Stimulated activated CD8-positive, alpha-beta memory T cell treated with anti-CD3 and anti-CD28 coated beads, Interleukin-4, amount 100 ng/mL, for 48 hours (primary cell): Measurements from ENCODE around the gene ACTA1.
"Not testable (repeated sequence)": the region's sequence is repeated elsewhere in the genome, so short reads cannot be mapped to it uniquely, and the experiment has no call there.

Experiments
- DNase-seq: peaks from one replicate; pipeline ENCODE4 v3.0.0-alpha.2; 2020

The ACTA1 gene

DNA sequence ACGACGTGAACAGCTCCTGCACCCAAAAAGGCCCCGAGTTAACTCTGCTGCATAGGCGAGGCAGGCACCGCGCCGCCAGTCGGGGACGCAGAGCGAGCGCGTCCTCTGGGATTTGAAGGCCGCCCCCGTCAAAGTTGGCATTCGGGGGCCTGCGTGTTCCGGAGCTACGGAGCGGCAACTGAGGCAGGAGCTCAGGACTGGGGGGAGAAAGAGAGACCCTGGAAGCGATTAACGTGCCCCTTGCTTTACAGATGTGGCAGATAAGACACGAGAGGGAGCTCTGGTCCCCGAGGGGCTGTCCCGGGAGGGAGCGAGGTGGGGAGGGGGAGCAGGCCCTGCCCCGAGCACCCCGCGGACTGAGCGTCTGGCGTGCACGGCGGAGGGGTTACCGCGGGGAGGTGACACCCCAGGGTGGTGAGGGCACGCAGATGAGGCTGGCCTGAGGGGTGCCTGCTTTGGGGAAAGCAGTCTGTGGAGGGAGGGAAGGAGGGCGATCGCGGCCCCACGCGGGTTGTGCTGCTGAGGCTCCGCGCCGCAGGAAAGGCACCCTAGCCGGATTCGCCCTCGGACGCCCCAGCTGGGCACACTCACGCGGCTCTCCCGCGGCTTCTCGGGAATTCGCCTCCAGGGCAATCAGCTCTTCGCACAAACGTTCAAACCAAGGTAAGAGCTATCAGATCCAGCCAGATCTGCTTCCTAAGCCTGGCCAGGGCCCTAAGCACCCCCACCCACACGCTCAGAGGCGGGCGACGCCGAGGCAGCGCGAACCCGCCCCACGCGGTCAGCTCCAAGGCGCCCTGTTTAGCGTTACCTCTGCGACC lies 26.5 kb downstream of the ACTA1 start:
- DNase-seq: no peak

DNA sequence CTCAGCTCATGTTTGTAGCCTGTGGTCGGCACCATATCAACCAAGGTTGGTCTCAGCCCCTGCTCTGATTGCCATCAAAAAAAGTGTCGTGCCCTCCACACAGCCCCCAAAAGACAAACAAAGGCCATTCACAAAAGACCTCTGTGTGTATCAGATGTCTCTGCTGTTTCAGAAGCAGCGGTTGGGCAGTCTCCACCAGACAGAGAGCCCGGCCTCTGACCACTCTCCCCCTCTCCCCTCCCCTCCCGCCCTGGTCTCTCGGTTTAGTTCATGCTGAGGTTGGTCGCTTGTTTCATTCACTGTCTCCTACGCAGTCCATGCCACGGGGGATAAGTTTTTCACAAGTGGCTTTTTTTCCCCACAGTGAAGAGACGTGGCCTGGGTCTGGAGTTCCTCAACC lies 27.1 kb downstream of the ACTA1 start:
- no peak for DNase-seq

DNA sequence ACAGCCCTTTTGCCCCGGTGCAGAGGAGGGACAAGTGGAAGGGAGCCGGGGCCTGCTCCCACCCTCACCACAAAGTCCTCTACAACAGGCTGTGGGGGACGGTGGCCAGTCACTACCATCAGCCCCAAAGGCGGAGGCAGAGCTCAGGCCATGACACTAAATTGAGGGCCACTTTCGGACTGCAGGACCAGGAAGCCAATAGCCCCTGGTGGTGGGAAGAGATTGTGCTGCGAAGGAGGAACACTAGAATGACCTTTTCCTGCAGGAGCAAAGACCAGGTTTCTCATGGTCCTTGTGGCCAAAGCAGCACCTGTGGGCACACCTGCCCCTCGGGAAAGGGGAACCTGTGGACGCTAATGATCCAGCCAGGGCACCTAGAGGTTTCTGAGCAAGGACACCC lies 30.3 kb downstream of the ACTA1 start:
- no peak for DNase-seq

DNA sequence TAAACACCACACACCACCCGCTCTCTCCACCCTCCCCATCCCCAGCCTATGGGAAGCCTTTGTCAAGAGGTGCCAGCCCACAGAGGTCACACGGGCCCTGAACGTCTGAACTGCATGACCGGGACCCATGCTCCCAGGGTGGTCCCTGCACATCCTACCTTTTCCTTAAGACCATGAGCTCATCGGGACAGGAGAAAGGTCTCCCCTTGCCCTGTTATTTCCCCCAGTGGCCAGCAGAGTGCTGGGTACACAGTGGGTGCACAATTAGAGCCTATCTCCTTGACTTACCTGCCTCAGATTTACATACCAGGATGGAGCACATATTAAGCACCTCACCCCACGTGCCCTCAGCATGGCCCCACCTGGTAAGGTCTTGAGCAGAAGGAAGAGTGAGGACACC lies 30.9 kb downstream of the ACTA1 start:
- DNase-seq: no peak

DNA sequence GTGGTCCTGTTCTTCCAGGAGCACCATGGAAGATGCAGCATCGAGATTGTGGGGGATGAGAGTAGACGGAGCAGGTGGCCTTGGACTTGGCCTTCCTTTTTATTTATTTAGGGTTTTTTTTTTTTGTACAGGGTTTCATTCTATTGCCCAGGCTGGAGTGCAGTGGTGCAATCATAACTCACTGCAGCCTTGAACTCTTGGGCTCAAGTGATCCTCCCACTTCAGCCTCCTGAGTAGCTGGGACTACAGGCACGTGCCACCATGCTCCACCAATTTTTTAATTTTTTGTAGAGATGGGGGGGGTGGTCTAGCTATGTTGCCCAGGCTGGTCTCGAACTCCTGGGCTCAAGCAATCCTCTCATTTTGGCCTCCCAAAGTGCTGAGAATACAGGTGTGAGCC lies 31.6 kb downstream of the ACTA1 start:
- DNase-seq: not testable (repeated sequence)

DNA sequence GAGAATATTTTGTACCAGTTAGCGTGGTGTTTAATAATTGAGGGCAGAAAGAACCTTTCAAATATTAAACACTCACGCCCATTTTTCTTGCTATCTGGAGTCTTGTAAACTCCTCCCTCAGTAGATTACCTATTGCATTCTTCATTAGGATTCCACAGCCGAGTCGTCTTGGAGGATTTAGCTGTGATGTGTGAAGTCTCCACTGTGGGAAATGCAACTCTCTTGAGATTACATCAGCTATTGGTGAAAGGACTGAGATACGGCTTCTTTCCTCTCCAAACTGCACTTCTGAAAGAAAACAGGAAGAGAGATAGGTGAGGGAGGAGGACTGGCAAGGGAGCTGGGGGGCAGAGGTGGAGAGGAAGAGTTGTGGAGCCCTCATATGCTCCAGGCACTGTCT lies 36.1 kb downstream of the ACTA1 start:
- DNase-seq: no peak

DNA sequence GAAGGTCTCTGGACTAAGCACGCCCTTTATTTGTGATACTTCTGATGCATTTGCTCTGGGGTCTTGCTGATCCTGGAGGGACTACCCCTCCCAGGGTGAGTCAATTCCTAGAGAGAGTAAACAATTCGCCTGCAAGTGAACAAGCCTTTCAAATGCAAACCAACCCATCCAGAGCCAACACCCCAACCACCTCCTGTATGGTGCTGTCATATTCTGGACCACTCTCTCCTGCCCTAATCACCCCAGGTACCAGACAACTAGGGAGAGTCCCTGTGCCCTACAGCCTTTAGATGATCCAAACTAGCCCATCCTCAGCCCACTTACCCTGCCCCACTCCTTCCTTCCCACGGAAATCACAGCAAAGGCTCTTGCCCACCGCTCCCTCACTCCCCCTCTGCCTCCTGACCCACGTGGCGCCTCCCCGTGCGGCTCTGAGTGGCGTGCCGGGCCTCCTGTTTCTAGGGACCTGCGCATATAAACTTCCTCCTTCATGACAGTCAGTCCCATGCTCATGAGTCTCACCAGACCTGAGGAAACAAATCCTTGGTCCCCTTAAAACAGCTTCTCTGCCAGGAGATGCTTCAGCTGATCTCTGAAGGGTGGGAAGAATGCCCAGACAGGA lies 37.2 kb downstream of the ACTA1 start:
- no peak for DNase-seq

DNA sequence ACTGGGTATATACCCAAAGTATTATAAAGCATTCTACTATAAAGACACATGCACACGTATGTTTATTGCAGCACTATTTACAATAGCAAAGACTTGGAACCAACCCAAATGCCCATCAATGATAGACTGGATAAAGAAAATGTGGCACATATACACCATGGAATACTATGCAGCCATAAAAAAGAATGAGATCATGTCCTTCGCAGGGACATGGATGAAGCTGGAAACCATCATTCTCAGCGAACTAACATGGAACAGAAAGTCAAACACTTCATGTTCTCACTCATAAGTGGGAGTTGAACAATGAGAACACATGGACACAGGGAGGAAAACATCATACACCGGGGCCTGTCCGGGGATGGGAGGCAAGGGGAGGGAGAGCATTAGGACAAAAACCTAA lies 39.4 kb downstream of the ACTA1 start:
- not testable (repeated sequence) for DNase-seq

DNA sequence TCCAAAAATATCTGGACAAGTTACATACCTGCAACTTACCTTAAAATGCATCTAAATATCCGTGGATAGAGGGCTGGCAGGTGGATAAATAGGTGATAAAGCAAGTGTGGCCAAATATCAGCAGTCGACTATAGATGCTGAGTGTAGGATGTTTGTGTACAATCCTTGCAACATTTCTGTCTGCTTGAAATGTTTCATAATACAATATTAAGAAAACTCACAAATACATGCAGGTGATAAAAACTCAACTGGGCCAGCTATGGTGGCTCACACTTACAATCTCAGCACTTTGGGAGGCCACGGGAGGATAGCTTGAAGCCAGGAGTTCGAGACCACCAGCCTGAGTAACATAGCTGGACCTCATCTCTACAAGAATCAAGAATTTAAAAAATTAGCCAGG lies 41.0 kb downstream of the ACTA1 start:
- no peak for DNase-seq

DNA sequence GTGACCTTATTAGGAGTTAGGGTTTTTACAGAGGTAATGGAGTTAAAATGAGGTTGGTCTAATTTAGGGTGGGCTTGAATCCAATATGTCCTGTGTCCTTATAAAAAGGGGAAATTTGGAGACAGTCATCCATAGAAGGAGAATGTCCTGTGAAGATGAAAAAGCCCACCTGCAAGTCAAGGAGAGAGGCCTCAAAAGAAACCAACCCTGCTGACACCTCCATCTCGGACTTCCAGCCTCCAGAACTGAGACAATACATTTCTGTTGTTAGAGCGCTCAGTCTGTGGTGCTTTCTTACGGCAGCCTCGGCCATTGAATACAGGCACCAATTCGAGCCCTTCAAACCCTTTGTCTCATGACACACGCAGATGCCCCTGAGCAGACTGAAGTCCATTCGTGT lies 43.8 kb downstream of the ACTA1 start:
- DNase-seq: no peak

DNA sequence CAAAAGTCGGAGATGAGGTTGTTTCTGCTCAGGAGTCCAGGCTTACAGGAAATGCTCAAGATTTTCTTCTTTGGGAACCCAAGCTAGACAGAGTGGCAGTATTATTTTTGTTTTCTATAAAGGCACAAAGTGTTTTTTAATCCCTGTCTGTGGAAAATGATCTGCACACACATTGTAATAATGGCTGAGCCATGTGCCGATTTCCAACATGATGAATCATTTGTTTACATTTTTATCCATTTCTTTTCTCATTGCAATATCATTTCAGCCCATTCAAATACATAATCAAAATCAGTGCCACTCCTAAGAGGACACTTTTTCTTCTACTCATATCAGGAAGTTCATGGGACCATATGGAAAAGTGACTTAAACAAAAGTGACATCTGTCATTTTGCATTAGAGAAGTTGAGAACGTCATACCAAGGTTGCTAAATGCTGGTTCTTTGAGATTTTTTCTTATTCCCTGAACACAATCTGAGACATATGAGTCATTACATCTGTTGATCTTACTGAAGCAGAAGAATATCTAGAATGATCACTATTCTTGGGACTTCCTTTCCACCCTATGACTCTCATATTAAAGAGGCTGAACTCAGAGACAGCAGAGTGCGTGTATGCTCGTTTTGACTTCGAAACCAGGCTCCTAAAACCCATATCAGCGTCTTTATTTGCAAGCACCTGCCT lies 44.9 kb downstream of the ACTA1 start:
- no peak for DNase-seq

DNA sequence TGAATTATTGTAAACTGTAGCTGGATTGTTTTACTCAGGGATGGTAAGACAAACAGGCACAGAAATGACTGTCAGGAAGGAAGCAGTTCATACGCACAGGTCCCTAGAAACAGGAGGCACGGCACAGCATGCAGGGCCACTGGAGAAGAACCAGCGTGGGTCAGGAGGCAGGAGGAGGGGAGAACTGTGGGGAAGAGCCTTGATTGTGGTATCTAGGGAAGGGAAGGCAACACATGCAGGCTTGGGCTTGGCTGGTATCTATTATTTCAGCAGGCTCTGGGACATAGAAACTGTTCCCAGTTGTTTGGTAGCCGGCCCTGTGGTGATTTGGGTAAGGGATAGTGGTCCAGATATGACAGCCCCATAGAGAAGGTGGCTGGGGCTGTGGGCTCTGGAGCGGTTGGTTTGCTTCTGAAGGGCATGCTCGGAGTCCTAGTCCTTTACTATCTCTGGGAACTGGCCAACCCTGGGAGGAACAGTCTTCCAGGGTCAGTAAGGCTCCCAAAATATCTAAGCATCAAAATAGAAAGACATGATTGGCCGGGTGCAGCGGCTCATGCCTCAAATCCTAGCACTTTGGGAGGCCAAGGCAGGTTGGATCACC lies 47.9 kb downstream of the ACTA1 start:
- DNase-seq: no peak

DNA sequence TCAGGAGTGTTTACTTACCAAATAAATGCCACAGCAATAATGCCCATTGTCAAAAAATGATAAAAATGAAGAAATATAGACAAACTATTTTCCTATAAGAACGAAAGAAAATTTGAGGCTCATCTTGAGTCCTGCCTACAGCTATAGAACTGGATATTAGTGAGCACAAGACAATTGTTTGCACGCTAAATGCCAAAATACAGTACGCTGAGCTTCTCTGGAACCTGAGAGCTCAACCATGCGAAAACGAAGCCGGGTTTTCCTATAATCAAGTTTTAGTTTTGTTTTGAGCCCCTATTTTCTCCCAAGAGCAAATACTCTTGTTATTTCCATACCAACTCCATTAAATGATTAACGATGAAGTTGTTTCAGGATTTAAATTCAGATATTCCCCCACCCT lies 49.1 kb downstream of the ACTA1 start:
- DNase-seq: no peak

DNA sequence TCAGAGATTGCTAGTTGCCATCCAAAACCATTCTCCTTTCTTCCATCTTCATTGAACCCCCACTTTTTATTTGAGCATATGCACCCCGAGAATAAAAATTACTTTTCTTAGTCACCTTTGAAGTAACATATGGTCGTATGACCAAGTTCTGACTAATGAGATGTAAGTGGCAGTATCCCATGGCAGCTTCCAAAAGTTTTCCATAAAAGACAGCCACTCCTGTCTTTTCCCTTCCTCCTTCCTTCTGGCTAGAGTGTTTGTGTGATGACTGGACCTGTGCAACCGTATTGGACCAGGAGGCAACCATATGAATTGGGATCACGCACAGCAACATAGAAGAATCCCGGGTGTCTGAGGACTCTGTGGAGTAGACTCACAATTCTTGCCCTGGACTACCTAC lies 49.9 kb downstream of the ACTA1 start:
- DNase-seq: no peak

DNA sequence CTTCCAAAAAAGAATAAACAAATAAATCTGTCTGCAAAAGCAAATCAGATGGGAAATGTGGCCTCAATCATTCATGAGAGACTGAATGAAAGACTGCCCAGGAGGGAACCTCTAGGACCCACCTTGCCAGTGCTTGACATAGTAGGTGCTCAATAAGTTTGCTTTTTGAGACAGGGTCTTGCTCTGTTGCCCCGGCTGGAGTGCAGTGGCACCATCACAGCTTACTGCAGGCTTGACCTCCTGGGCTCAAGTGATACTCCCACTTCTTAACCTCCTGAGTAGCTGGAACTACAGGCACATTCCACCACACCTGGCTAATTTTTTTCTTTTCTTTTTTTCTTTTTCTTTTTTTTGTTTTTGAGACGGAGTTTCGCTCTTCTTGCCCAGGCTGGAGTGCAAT lies 50.7 kb downstream of the ACTA1 start:
- no peak for DNase-seq
